ENCODE measurements around the gene TM4SF4. TPM values are rescaled to one million over a fixed set of nuclear protein-coding genes. Genes with fewer than 3 reads are reported as not detected.

TM4SF4 gene
- total RNA-seq, 1 experiment from 2014 or later = 1.4 TPM

- no peak for TF ChIP-seq STAT6 (CRISPR knock-in tag; conservative IDR thresholded peaks at IDR 0.05; ENCODE audit: low read depth)
- TF ChIP-seq E2F1 (CRISPR knock-in tag; IDR thresholded peaks at IDR 0.05) = no peak
- TF ChIP-seq ZNF512 (CRISPR knock-in tag; IDR thresholded peaks at IDR 0.05; ENCODE audit: borderline replicate concordance) = no peak
- no peak for TF ChIP-seq SOX15 (CRISPR knock-in tag; IDR thresholded peaks at IDR 0.05)
Observed at GRCh38 chr3:149476225-149476624, 1.7 kb downstream of the TM4SF4 start (continued).

- no peaks in the 10 kb centered on the region for H3K36me3 Mint-ChIP-seq
- ATAC-seq = peak; percentile 41
Observed at GRCh38 chr3:149479621-149480325, 5.3 kb downstream of the TM4SF4 start.

More at GRCh38 chr3:149479621-149480325, 5.3 kb downstream of the TM4SF4 start:
- no peaks in the 10 kb centered on the region for H3K9me3 Mint-ChIP-seq
- H3K27ac Mint-ChIP-seq = no peak overlapping the region
- no peak for TF ChIP-seq ARID4B (CRISPR knock-in tag; IDR thresholded peaks at IDR 0.05; ENCODE audit: borderline replicate concordance)
- no peak for TF ChIP-seq AR (CRISPR knock-in tag; IDR thresholded peaks at IDR 0.05)
- TF ChIP-seq ERG (CRISPR knock-in tag; IDR thresholded peaks at IDR 0.05) = no peak
- no peak for TF ChIP-seq TEAD1 (CRISPR knock-in tag; IDR thresholded peaks at IDR 0.05)
- DNase-seq (ENCODE audit: low spot score) = no peak
- ChIA-PET CTCF (interaction anchor here (0.8 to 2.6 kb wide), 22 partner anchors 9 to 529 kb away, joined by 3 to 21 read pairs (median 4); partner anchors contain the start of gene TM4SF18), POLR2A (no interaction called here)
- H3K4me3 Mint-ChIP-seq = no peak overlapping the region
- peaks cover 8% of the 10 kb centered on the region for H3K4me1 Mint-ChIP-seq
- no peaks in the 10 kb centered on the region for H3K27me3 Mint-ChIP-seq (ENCODE audit: low read depth)
